Activated CD4-positive, CD25-positive, alpha-beta regulatory T cell treated with anti-CD3 and anti-CD28 coated beads, Interleukin-2, amount 50 U/mL, for 72 hours (primary cell): Measurements from ENCODE around the gene CELSR1.

ENCODE experiments used
- DNase-seq: peaks from one replicate; pipeline ENCODE4 v3.0.0; 2021

CELSR1 gene

DNA sequence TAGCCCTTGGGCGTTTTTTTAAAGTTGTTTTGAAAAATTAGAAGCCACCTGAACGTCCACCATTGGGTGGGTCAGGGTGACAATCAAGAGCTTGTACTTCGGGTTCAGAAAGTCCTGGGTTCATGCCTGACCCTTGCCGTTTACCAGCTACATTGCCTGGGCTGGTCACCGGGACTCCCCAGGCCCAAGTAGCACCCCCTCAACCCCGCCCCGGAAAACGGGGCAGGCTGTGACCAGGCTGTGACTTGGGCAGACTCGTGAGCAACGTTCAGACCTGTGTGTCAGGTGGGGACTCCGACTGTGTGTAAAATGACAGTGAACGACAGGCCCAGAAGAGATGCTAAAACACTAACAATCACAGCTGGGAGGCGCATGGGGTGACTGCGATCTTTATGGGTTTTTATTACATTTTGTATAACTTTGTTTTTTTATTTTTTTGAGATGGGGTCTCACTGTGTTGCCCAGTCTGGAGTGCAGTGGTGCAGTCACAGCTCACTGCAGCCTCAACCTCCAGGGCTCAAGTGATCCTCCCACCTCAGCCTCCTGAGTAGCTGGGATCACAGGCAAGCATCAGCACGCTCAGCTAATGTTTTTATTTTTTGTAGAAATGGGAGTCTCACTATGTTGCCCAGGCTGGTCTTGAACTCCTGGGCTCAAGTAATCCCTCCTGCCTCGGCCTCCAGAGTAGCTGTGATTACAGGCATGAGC is 145.1 kb downstream of the CELSR1 start:
- DNase-seq, result no peak

DNA sequence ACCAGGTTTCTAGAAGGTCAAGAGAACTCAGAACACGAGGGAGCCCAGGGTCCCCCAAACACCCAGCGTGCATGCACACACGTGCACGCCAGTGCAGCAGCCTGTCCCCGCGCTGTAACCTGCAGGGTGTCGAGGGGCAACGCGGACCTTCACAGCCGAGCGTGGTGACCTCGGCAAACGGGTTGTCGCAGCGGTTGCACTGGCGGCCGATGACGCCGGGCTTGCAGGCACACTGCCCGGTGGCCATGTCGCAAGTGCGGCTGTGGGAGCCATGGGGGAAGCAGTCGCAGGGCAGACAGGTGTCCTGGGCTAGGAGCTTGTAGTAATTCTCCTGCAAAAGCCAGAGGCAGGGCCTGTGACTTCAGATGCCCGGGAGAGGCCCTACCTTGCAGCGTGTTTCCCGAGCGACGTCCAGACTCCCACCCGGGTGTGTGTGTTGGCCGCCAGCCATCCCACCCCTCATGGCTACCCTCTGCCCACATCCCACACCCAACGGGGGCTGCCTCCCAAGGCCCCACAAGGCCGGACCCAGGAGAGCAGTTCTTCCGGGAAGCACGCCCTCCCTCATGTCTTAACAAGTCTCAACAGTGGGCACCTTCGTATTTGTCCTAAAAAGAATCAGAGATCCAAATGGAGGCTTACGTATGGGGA is 145.8 kb downstream of the CELSR1 start:
- DNase-seq, result no peak

DNA sequence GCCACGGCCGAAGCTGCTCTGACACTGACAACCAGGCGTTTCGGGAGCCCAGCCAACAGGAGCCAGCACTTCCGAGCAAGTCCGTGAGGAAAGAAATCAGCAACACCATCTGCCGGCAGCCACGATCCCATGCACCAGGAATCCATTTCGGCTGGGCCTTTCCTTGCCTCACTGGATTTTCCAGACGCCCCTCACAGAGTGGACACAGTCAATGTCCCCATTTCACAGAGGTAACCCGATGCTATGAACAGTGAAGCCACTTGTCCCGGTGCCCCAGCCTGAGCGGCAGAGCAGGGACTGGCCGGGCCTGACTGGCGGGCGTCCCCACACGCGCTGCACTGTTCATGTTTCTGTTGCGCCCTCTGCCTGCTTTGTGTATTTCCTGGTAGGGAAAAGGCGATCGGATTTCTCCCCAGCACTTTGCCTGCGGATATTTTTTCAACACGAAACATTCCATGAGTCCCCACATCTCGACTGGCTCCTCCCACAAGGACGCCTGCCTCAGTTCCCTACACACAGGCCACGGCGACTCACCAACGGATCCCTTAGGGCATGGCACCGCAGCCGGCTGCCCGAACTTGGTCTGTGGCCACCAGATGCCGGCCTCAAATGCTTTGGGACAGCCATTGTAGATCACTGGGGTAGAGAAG is 146.6 kb downstream of the CELSR1 start:
- no peak for DNase-seq

DNA sequence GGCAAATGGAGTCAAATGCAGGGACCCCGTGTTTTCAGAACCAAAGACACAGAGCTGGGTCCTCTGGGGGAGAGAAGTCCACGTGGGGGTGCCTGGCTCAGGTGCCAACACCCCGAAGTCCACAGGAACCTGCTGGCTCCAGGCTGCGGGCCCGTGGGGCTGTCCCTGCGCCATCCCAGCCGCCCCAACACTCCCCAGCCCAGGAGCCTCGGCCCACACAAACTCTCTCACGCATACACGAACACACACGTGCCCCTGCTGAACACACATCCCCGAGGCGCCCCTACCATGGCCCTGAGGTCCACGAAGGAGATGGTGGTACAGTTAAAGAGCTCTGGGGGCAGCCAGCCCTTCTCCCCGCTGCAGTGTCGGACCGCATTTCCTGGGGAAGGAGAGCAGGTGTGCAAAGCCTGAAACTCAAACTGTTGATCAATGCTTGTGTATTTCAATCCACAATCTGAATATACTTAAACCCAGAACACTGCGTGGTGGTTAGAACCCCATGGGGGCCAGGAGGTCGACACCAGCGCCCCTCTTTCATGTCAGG is 147.2 kb downstream of the CELSR1 start:
- no peak for DNase-seq

- no peak for DNase-seq
These were observed 148.3 kb downstream of the CELSR1 start for GRCh38 chr22:46389081-46389480.

DNA sequence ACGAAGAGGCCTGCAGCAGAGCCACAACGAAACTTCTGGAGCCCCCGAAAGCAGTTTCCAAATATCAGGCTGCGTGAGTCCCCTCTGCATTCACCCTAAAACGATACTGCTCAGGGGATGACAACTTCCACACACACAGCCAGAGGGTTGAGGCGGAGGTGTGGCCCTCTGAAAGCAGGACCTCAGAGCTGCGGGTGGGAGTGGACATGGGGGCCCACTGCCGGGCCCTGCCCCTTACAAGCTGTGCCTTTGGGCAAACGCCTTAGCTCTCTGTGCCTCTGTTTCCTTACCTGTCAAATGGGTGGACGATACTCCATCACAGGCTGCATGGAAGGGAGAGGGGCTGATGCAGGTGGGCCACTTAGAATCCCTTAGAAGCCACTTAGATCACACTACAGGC is 148.8 kb downstream of the CELSR1 start:
- DNase-seq, result no peak

DNA sequence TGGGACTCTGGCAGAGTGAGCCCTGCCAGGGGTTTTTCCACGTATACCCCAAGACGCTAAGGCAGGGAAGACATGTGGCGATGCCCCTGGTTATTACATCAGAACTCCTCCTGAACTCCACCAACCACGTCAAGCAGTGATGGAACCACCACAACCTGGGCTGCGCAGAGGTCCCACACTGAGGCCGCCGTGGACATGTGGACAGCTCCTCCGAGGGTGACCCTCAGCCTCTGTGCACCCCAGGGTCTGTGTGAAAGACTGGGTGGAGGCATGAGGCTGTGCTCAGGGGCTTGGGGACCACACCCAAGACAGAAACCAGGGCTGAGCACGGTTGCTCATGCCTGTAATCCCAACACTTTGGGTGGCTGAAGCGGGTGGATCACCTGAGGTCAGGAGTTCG is 149.7 kb downstream of the CELSR1 start:
- no peak for DNase-seq

DNA sequence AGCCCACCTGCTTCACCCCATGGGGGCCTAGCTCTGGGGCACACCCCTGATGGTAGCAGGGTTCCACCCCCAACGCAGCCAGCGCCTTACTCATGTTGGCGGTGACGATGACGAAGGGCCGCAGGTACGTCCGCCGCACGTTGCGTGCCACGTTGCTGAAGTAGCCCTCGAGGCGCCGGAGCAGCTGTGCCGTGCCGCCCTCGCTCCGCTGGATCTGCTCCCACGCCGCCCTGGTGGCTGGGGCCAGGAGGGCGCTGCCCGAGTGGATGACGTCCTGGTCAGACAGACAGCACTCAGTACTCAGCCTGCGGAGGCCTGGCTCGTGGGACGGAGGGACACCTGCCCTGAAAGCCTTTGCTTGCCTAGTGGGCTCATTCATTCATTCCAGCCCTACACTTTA is 151.1 kb downstream of the CELSR1 start:
- DNase-seq, result no peak

DNA sequence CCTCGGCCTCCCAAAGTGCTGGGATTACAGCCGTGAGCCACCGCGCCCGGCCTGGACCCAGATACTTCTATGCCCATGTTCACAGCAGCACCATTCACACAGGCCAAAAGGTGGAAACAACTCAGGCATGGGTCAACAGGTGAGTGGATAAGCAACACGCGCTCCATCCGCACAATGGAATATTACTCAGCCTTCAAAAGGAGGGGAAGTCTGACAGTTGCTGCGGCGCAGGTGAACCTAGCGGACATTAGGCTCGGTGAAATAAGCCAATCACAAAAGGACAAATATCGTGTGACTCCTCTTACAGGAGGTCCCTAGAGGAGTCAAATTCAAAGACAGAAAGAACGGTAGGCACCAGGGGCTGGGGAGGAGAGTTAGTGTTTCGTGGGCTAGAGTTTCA is 154.9 kb downstream of the CELSR1 start:
- no peak for DNase-seq

- no peak for DNase-seq
These were observed 155.7 kb downstream of the CELSR1 start for GRCh38 chr22:46381731-46382130.

DNA sequence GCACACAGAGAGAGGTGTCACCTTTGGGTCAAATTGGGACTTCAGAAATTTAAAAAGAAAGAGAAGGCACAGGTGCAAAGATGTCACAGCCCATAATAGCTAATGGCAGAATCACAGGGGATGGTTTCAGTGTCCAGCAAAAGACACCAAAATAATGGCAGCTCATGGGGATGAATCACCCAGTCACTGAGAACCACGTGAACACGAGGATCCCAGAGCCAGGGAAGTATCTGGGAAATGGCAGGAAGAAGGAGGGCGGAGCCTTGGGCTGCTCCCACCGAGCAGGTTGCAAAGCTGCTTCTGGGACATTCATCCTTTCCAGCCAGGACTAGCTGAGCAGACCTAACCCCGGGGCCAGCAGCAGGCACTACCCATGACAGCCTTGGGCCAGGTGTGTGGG is 156.3 kb downstream of the CELSR1 start:
- no peak for DNase-seq

DNA sequence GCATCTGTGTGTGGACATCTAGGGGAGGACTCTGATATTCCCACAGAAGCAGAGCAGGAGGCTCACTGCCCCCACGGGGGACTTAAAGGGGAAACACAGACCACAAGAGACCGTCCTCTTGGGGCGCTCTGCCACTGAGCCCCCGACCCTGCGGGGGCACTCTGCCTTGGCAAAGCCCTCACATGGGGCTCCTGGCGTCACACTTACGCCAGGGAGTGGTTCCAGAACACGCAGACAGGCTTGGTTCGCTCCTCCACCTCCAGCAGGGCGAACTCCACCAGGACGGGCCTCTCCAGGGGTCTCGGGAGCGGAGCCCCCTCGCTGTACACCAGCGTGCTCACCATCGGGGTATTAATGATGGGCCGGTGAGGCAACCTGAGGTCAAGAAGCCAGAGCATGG is 156.8 kb downstream of the CELSR1 start:
- DNase-seq, result no peak

DNA sequence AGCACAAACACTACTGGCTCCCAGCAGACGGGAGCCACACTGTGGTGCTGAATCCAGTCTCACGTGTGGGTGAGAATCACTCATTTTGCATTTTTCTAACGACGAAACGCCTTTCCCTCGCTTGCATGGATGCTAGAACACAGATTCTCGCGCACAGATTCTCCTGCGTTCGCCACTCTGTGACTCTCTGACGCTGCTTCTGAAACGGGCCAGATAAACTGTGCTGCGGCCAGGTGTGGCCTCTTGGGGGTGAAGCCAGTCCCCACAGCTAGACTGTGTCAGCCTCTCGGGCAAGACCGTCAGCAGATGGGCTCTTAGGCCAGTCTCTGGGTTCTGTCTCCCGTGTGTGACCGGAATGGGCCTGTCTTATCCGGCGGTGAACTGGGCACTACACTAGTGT is 157.4 kb downstream of the CELSR1 start:
- DNase-seq, result no peak

- no peak for DNase-seq
These were observed 158.1 kb downstream of the CELSR1 start for GRCh38 chr22:46379066-46379930.

DNA sequence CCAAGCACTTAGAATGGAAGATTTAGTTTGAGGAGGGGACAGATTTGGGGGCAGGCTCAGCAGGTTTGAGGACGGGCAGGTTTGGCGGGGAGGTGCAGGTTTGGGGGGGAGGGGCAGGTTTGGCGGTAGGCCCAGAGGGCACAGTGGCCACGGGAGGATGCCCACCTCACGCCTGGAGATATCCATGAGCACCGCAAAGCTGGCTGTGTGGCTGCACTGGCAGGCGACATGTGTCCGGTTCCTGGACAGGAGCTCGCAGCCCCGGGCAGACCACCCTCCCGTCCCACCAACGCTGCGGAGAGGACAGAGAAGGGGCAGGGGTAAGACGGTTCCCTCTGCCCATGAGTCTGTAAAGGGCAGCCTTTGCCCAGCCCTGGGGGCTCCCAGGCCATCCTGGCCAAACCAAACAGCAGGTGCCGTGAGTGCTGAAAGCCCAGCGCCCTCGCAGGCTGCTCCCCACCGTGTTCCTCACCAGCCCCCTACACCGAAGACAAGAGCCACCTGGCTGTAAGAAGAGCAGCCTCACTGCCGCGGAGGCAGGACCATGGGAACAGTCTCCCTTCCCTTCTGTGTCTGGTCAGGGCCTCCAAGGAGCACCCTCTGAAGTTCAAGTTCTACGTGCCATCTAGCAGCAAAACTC is 158.9 kb downstream of the CELSR1 start:
- no peak for DNase-seq

- DNase-seq, result no peak
These were observed 159.6 kb downstream of the CELSR1 start for GRCh38 chr22:46377525-46378425.

- no peak for DNase-seq
These were observed 160.4 kb downstream of the CELSR1 start for GRCh38 chr22:46376908-46377524.

GRCh38 chr22:46376111-46376510 is 161.3 kb downstream of the CELSR1 start:
- no peak for DNase-seq

GRCh38 chr22:46374663-46375474 is 162.6 kb downstream of the CELSR1 start:
- no peak for DNase-seq
